Measurements from ENCODE around the gene LRP8.

- TF ChIP-seq POLR2A (IDR thresholded peaks at IDR 0.05) = no peak
- TF ChIP-seq CTCF (IDR thresholded peaks at IDR 0.05 in 8 of 11, conservative IDR thresholded peaks at IDR 0.05 in 3 of 11) = no peak
- TF ChIP-seq POLR2AphosphoS5 (IDR thresholded peaks at IDR 0.05) = no peak
Observed at GRCh38 chr1:53370369-53370961, 42.6 kb upstream of the LRP8 start.

Measured in spleen (tissue), 7 donors.